MM.1S (cell line): Measurements from ENCODE around the gene MPRIP.

Source experiments
- DNase-seq: peaks from one replicate; pipeline ENCODE4 v3.0.0-alpha.2; 2015
- H2AFZ ChIP-seq: fragments of 300-600 bp; sonication (generic); 2 replicates; pipeline ENCODE4 v1.6.0; 2016; ENCODE audit warnings: antibody characterized with exemption, low read length
- H3F3A ChIP-seq: fragments of 300-600 bp; sonication (generic); 2 replicates; pipeline ENCODE4 v1.6.1; 2016; ENCODE audit warnings: mild to moderate bottlenecking, antibody characterized with exemption, low read length, moderate library complexity, mixed read lengths; ENCODE audit not compliant: insufficient read depth
- H3K27ac ChIP-seq: fragments of 300-600 bp; sonication (generic); 2 replicates; pipeline ENCODE4 v1.5.1; 2016; ENCODE audit warnings: mild to moderate bottlenecking, low read length
- H3K27me3 ChIP-seq: fragments of 300-600 bp; sonication (generic); replicated peaks from 2 replicates; pipeline ENCODE4 v1.6.0; 2016; ENCODE audit warnings: low read length; ENCODE audit not compliant: insufficient read depth
- H3K36me3 ChIP-seq: fragments of 300-600 bp; sonication (generic); replicated peaks from 2 replicates; pipeline ENCODE4 v1.6.1; 2016; ENCODE audit warnings: mild to moderate bottlenecking, low read length, mixed read lengths; ENCODE audit not compliant: insufficient read depth
- H3K4me1 ChIP-seq: fragments of 300-600 bp; sonication (generic); 2 replicates; pipeline ENCODE4 v1.6.1; 2016; ENCODE audit warnings: low read length, mixed read lengths
- H3K4me2 ChIP-seq: fragments of 300-600 bp; sonication (generic); 2 replicates; pipeline ENCODE4 v1.6.0; 2016; ENCODE audit warnings: low read depth, low read length
- H3K4me3 ChIP-seq: fragments of 300-600 bp; sonication (generic); 2 replicates; pipeline ENCODE4 v1.5.1; 2016; ENCODE audit warnings: low read length, mixed read lengths
- H3K79me2 ChIP-seq: fragments of 300-600 bp; sonication (generic); 2 replicates; pipeline ENCODE4 v1.6.1; 2016; ENCODE audit warnings: mixed run types, low read length, mixed read lengths
- H3K9ac ChIP-seq: fragments of 300-600 bp; sonication (generic); 2 replicates; pipeline ENCODE4 v1.6.1; 2016; ENCODE audit warnings: low read length, mixed read lengths
- H3K9me2 ChIP-seq: fragments of 300-600 bp; sonication (generic); replicated peaks from 2 replicates; pipeline ENCODE4 v1.6.1; 2016; ENCODE audit warnings: mild to moderate bottlenecking, low read length, mixed read lengths; ENCODE audit not compliant: insufficient read depth
- H3K9me3 ChIP-seq: fragments of 300-600 bp; sonication (generic); replicated peaks from 2 replicates; pipeline ENCODE4 v1.6.1; 2016; ENCODE audit warnings: mild to moderate bottlenecking, low read length, mixed read lengths; ENCODE audit not compliant: insufficient read depth
- H4K20me1 ChIP-seq: fragments of 300-600 bp; sonication (generic); 2 replicates; pipeline ENCODE4 v1.6.1; 2016; ENCODE audit warnings: mild to moderate bottlenecking, low read length, moderate library complexity, mixed read lengths; ENCODE audit not compliant: insufficient read depth
- EZH2 ChIP-seq: fragments of 300-600 bp; sonication (generic); optimal IDR thresholded peaks from 2 replicates; pipeline ENCODE3; 2017; ENCODE audit warnings: low read depth, mild to moderate bottlenecking, antibody characterized with exemption, low read length, mixed read lengths
- EZH2phosphoT487 ChIP-seq: fragments of 300-600 bp; sonication (generic); IDR thresholded peaks from 2 replicates; pipeline ENCODE4 v1.6.1; 2018; ENCODE audit warnings: antibody characterized with exemption, low read length
- TF ChIP-seq, protein P1 (sequence below): fragments of 300-600 bp; sonication (generic); IDR thresholded peaks from 2 replicates; pipeline ENCODE4 v1.5.1; 2016; ENCODE audit warnings: antibody characterized with exemption, low read length, mixed read lengths

The MPRIP gene

GRCh38 chr17:17035920-17036523, 6.2 kb upstream of the MPRIP start:
- Histone ChIP-seq H3K36me3 (no peaks in the 10 kb centered on the region), H2AFZ (no peak overlapping the region), H3K4me1 (no peaks in the 10 kb centered on the region), H3K27me3 (no peaks in the 10 kb centered on the region), H3K79me2 (no peaks in the 10 kb centered on the region), H4K20me1 (no peaks in the 10 kb centered on the region), H3K4me3 (no peak overlapping the region), H3K9me2 (no peaks in the 10 kb centered on the region), H3K9me3 (no peaks in the 10 kb centered on the region), H3K4me2 (no peak overlapping the region), H3K9ac (no peak overlapping the region), H3K27ac (no peak overlapping the region), H3F3A (no peaks in the 10 kb centered on the region)
- TF ChIP-seq EZH2phosphoT487 = no peak
- no peak for TF ChIP-seq EZH2
- TF ChIP-seq, protein P1, sequence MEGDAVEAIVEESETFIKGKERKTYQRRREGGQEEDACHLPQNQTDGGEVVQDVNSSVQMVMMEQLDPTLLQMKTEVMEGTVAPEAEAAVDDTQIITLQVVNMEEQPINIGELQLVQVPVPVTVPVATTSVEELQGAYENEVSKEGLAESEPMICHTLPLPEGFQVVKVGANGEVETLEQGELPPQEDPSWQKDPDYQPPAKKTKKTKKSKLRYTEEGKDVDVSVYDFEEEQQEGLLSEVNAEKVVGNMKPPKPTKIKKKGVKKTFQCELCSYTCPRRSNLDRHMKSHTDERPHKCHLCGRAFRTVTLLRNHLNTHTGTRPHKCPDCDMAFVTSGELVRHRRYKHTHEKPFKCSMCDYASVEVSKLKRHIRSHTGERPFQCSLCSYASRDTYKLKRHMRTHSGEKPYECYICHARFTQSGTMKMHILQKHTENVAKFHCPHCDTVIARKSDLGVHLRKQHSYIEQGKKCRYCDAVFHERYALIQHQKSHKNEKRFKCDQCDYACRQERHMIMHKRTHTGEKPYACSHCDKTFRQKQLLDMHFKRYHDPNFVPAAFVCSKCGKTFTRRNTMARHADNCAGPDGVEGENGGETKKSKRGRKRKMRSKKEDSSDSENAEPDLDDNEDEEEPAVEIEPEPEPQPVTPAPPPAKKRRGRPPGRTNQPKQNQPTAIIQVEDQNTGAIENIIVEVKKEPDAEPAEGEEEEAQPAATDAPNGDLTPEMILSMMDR = no peak
- no peak for DNase-seq

DNA sequence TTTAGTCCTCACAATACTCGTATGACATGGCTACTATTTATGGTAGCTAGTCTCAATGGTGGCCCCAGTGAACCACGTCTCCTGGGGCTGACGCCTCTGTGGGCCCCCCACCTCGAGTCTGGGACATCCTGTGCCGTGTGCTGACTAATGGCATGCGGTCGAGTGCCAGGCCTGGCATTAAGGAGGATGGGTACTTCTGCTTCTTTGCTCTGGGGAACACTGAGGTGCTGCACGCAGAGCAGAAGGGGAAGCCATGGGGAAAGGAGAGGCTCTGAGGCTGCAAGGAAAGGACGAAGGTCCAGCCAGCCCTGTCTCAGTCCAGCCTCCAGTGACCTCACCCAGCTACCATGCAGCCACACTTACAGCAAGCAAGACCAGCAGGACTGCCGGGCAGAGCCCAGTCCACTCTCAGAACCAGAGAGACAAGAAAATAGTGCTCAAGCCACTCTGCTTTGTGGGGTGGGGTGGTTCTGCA, 5.7 kb upstream of the MPRIP start:
- H3K9ac ChIP-seq = no peak overlapping the region
- TF ChIP-seq, protein P1 = no peak
- TF ChIP-seq EZH2 (no peak), EZH2phosphoT487 (no peak)
- H3K9me3 ChIP-seq = no peaks in the 10 kb centered on the region
- no peak overlapping the region for H3K4me2 ChIP-seq
- DNase-seq = no peak
- no peaks in the 10 kb centered on the region for H3F3A ChIP-seq
- H3K9me2 ChIP-seq = no peaks in the 10 kb centered on the region
- no peak overlapping the region for H2AFZ ChIP-seq
- H3K79me2 ChIP-seq = no peaks in the 10 kb centered on the region
- no peak overlapping the region for H3K4me3 ChIP-seq
- H4K20me1 ChIP-seq = no peaks in the 10 kb centered on the region
- H3K36me3 ChIP-seq = no peaks in the 10 kb centered on the region
- H3K27me3 ChIP-seq = no peaks in the 10 kb centered on the region
- no peak overlapping the region for H3K27ac ChIP-seq
- peaks cover 4% of the 10 kb centered on the region; the same call in 1 of the 2 replicates for H3K4me1 ChIP-seq

GRCh38 chr17:17039911-17040310, 2.3 kb upstream of the MPRIP start:
- peaks cover 10% of the 10 kb centered on the region for H3K4me1 ChIP-seq
- H4K20me1 ChIP-seq = peaks cover under 1% of the 10 kb centered on the region; the same call in 1 of the 2 replicates
- no peak overlapping the region for H3K9ac ChIP-seq
- H2AFZ ChIP-seq = no peak overlapping the region
- no peaks in the 10 kb centered on the region for H3K27me3 ChIP-seq
- no peaks in the 10 kb centered on the region for H3K9me2 ChIP-seq
- H3K4me3 ChIP-seq = no peak overlapping the region
- no peaks in the 10 kb centered on the region for H3K36me3 ChIP-seq
- H3K27ac ChIP-seq = no peak overlapping the region
- no peak for DNase-seq
- H3K9me3 ChIP-seq = no peaks in the 10 kb centered on the region
- H3F3A ChIP-seq = peaks cover 13% of the 10 kb centered on the region; the same call in 1 of the 2 replicates
- H3K79me2 ChIP-seq = peaks cover 22% of the 10 kb centered on the region
- TF ChIP-seq EZH2 = no peak
- no peak for TF ChIP-seq EZH2phosphoT487
- TF ChIP-seq, protein P1 = no peak
- no peak overlapping the region for H3K4me2 ChIP-seq
